ENCODE measurements around the gene DYSF. TPM values are rescaled to one million over a fixed set of nuclear protein-coding genes. Genes with fewer than 3 reads are reported as not detected.
A peak's percentile ranks its signal among the peaks of the same experiment; 100 is the strongest.

The DYSF gene
- total RNA-seq, 1 experiment from 2014 or later: 5.5 TPM

- Histone ChIP-seq H3K27me3 (ENCODE audit: insufficient read depth, low read length) (no peaks in the 10 kb centered on the region), H3K23ac (ENCODE audit: insufficient read length, low read depth, low read length) (no peak overlapping the region), H3K4ac (ENCODE audit: low read depth, low read length) (no peak overlapping the region), H3K9me3 (ENCODE audit: control insufficient read depth, low read depth, low read length) (no peaks in the 10 kb centered on the region), H2BK120ac (ENCODE audit: low read depth, low read length, poor library complexity, severe bottlenecking) (no peak overlapping the region), H3K27ac (ENCODE audit: insufficient read length, low read depth, low read length) (no peak overlapping the region), H2AK5ac (ENCODE audit: insufficient read length, low read length) (no peak overlapping the region), H3K9ac (ENCODE audit: extremely low read depth, insufficient read length, low read length) (no peak overlapping the region), H2BK5ac (ENCODE audit: insufficient read length, low read length) (no peak overlapping the region), H3K79me2 (ENCODE audit: insufficient read depth, low read length) (no peaks in the 10 kb centered on the region), H3K18ac (ENCODE audit: insufficient read length, low read depth, low read length) (no peak overlapping the region), H4K5ac (ENCODE audit: insufficient read length, low read depth, low read length) (no peak overlapping the region), H2BK12ac (ENCODE audit: insufficient read length, low read depth, low read length) (no peak overlapping the region), H2AFZ (ENCODE audit: low read length) (no peak overlapping the region), H4K20me1 (ENCODE audit: control insufficient read depth, insufficient read depth, insufficient read length) (no peaks in the 10 kb centered on the region), H3K79me1 (ENCODE audit: insufficient read depth, low read depth, low read length, poor library complexity, severe bottlenecking) (no peaks in the 10 kb centered on the region), H3K56ac (ENCODE audit: insufficient read length, low read depth, low read length) (no peak overlapping the region), H3K4me1 (ENCODE audit: insufficient read depth, low read length) (no peaks in the 10 kb centered on the region), H4K8ac (replicated peaks; ENCODE audit: insufficient read length, low read depth, low read length) (no peak overlapping the region), H2BK15ac (ENCODE audit: low read depth, low read length) (no peak overlapping the region), H4K91ac (ENCODE audit: insufficient read length, low read depth, low read length) (no peak overlapping the region), H2BK20ac (ENCODE audit: low read depth, low read length, poor library complexity, severe bottlenecking) (no peak overlapping the region), H3T11ph (ENCODE audit: low read length) (no peak overlapping the region), H3K14ac (ENCODE audit: insufficient read depth, low read length) (no peak overlapping the region; the same call in 1 of the 2 replicates), H3K4me2 (ENCODE audit: insufficient read depth, insufficient read length, low read length) (no peak overlapping the region), H3K23me2 (ENCODE audit: insufficient read length, low read depth, low read length, poor library complexity, severe bottlenecking) (peaks cover 3% of the 10 kb centered on the region)
- no peak for TF ChIP-seq CTCF (conservative IDR thresholded peaks at IDR 0.05)
- peak; percentile 11 for DNase-seq
- no peak overlapping the region for H3K4me3 Mint-ChIP-seq
- H3K27me3 Mint-ChIP-seq (ENCODE audit: low read depth): no peaks in the 10 kb centered on the region
- H3K9me3 Mint-ChIP-seq: no peaks in the 10 kb centered on the region
- H3K4me1 Mint-ChIP-seq: peaks cover 0 to 3% of the 10 kb centered on the region in 2 experiments; a peak in 1 of 4 replicates
- no CpG with 5 or more reads among the region's 8 CpGs for WGBS (ENCODE audit: extremely low coverage, insufficient read length, low lambda C conversion rate)
- no peaks in the 10 kb centered on the region; a peak in 3 of 7 replicates for H3K36me3 Mint-ChIP-seq (ENCODE audit: insufficient read depth in 1 of 3, low read depth in 3 of 3)
- H3K27ac Mint-ChIP-seq: no peak overlapping the region
Observed at GRCh38 chr2:71669628-71670429, 216.5 kb downstream of the DYSF start.

Measured in H9 (cell line).